Measurements from ENCODE around the gene CAPN13. TPM values are rescaled to one million over a fixed set of nuclear protein-coding genes. Genes with fewer than 3 reads are reported as not detected.

The CAPN13 gene
- total RNA-seq, 1 experiment from 2014 or later: 12.0 TPM

DNA sequence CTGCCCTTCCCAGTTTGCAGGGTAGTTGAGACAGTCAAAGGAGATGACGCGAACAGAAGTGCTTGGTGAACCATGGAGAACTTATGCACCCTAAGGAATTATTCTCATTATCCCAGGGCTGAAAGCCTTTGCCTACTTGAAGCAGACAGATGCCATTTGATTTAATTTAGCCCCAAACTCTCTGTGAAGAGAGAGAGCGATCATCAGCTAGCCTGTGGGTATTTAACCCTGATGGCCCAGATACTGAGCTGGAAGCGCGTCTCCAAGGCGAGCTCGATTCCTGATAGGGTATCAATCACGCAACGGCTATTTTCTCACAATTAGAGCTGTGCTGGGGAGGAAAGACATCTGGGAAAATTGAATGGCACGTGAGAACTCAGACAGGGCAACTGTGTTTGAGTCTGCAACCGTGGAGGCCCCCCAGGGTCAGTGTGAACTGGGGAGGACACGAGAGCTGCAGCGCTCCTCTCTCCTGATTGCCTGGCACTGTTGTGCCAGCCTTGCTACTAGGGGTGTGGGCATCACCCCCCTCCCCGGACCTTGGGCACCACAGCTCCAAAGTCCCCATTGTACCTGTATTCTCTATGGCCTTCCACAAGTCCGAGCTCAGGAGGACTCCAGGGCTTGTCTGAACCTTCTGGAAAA lies 73.2 kb downstream of the CAPN13 start:
- Mint-ChIP-seq H3K27ac (ENCODE audit: unreplicated experiment) (no peak overlapping the region), H3K9me3 (ENCODE audit: low read depth, unreplicated experiment) (no peaks in the 10 kb centered on the region), H3K36me3 (ENCODE audit: insufficient read depth, unreplicated experiment) (no peaks in the 10 kb centered on the region), H3K4me3 (ENCODE audit: low read depth, unreplicated experiment) (no peak overlapping the region), H3K4me1 (ENCODE audit: low read depth, unreplicated experiment) (no peaks in the 10 kb centered on the region), H3K27me3 (ENCODE audit: unreplicated experiment) (no peaks in the 10 kb centered on the region)
- TF ChIP-seq, protein P1, sequence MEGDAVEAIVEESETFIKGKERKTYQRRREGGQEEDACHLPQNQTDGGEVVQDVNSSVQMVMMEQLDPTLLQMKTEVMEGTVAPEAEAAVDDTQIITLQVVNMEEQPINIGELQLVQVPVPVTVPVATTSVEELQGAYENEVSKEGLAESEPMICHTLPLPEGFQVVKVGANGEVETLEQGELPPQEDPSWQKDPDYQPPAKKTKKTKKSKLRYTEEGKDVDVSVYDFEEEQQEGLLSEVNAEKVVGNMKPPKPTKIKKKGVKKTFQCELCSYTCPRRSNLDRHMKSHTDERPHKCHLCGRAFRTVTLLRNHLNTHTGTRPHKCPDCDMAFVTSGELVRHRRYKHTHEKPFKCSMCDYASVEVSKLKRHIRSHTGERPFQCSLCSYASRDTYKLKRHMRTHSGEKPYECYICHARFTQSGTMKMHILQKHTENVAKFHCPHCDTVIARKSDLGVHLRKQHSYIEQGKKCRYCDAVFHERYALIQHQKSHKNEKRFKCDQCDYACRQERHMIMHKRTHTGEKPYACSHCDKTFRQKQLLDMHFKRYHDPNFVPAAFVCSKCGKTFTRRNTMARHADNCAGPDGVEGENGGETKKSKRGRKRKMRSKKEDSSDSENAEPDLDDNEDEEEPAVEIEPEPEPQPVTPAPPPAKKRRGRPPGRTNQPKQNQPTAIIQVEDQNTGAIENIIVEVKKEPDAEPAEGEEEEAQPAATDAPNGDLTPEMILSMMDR (IDR thresholded peaks at IDR 0.05; ENCODE audit: unreplicated experiment): no peak
- CTCF ChIA-PET: no interaction called here
- BruUV-seq (replicated peaks): no TSS peak
- intact Hi-C loops (cut with micrococcal nuclease; ENCODE audit: unreplicated experiment): no loop called here
- no peak for DNase-seq

DNA sequence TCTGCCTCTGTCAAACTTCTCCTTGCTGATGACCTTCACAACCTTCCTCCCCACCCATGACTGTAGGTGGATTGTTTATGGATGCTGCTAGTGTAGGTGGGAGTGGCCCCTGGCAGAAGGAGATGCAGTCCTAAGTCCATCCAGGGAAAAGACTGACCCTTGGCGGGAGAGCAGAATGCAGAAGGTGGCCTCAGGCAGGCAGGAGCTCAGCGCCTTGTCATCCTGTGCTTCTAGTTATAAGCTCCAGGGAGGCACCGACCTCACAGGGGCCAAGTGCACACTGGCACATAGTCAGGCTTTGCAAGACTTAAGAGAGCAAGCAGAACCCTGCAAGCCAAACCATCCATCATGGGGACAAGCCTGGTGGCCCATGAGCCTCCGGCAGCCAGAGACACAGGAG lies 74.4 kb downstream of the CAPN13 start:
- no peak for DNase-seq
- H3K36me3 Mint-ChIP-seq (ENCODE audit: insufficient read depth, unreplicated experiment): no peaks in the 10 kb centered on the region
- TF ChIP-seq, protein P1 (IDR thresholded peaks at IDR 0.05; ENCODE audit: unreplicated experiment): no peak
- H3K27me3 Mint-ChIP-seq (ENCODE audit: unreplicated experiment): no peaks in the 10 kb centered on the region
- no peak overlapping the region for H3K4me3 Mint-ChIP-seq (ENCODE audit: low read depth, unreplicated experiment)
- CTCF ChIA-PET: no interaction called here
- no peak overlapping the region for H3K27ac Mint-ChIP-seq (ENCODE audit: unreplicated experiment)
- intact Hi-C loops (cut with micrococcal nuclease; ENCODE audit: unreplicated experiment): no loop called here
- H3K9me3 Mint-ChIP-seq (ENCODE audit: low read depth, unreplicated experiment): no peaks in the 10 kb centered on the region
- BruUV-seq (replicated peaks): no TSS peak
- H3K4me1 Mint-ChIP-seq (ENCODE audit: low read depth, unreplicated experiment): no peaks in the 10 kb centered on the region

DNA sequence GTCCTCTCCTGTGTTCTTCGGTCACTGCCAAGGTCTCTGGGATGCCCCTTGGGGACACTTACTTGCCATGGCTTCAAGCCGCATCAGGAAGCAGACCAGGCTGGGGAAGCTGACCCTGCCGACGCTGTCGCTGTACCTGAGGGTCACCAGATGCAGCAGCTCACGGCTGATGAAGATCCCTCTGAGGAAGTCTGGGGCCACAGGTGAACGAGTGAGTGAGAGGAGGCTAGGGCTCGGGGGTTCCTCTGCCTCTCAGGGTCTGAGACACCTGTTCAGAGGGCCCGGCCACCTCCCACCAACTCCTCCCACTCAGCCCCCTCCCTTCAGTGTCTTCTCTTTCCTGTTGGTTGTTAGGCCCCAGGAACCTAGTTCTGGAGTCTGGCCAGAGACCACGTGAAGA lies 74.9 kb downstream of the CAPN13 start:
- no peak for DNase-seq
- Mint-ChIP-seq H3K27ac (ENCODE audit: unreplicated experiment) (no peak overlapping the region), H3K4me3 (ENCODE audit: low read depth, unreplicated experiment) (no peak overlapping the region), H3K4me1 (ENCODE audit: low read depth, unreplicated experiment) (no peaks in the 10 kb centered on the region), H3K36me3 (ENCODE audit: insufficient read depth, unreplicated experiment) (no peaks in the 10 kb centered on the region), H3K9me3 (ENCODE audit: low read depth, unreplicated experiment) (no peaks in the 10 kb centered on the region), H3K27me3 (ENCODE audit: unreplicated experiment) (no peaks in the 10 kb centered on the region)
- intact Hi-C loops (cut with micrococcal nuclease; ENCODE audit: unreplicated experiment): no loop called here
- TF ChIP-seq, protein P1 (IDR thresholded peaks at IDR 0.05; ENCODE audit: unreplicated experiment): no peak
- BruUV-seq (replicated peaks): no TSS peak
- CTCF ChIA-PET: no interaction called here

DNA sequence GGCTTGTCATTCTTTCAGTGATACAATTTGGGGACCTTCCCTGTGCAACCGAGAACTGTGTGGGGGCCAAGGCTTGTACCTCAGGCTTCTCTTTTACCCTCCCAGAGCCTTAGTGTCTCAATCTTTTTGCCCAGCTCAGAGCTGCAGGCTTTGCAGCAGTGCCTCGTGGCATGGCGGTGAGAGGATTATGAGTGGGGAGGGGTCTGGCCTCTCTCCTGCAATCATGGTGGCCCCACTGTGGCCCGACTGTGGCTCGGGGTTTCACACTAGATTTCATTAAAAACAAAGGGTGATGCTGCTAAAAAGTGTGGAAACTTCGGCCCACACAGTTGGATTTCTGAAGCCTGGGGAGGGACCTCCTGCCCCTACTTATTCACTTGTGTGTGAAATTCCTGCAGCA lies 75.5 kb downstream of the CAPN13 start:
- H3K4me3 Mint-ChIP-seq (ENCODE audit: low read depth, unreplicated experiment): no peak overlapping the region
- no TSS peak for BruUV-seq (replicated peaks)
- no peak for DNase-seq
- intact Hi-C loops (cut with micrococcal nuclease; ENCODE audit: unreplicated experiment): no loop called here
- no peaks in the 10 kb centered on the region for H3K9me3 Mint-ChIP-seq (ENCODE audit: low read depth, unreplicated experiment)
- CTCF ChIA-PET: no interaction called here
- H3K4me1 Mint-ChIP-seq (ENCODE audit: low read depth, unreplicated experiment): no peaks in the 10 kb centered on the region
- TF ChIP-seq, protein P1 (IDR thresholded peaks at IDR 0.05; ENCODE audit: unreplicated experiment): no peak
- H3K27me3 Mint-ChIP-seq (ENCODE audit: unreplicated experiment): no peaks in the 10 kb centered on the region
- H3K27ac Mint-ChIP-seq (ENCODE audit: unreplicated experiment): no peak overlapping the region
- no peaks in the 10 kb centered on the region for H3K36me3 Mint-ChIP-seq (ENCODE audit: insufficient read depth, unreplicated experiment)
